Suppressor macrophage treated with lipopolysaccharide for 1 hour (primary cell): ENCODE data around the gene COLEC12.

Experiments used
- DNase-seq, 3 donors: peaks; one replicate each; pipeline ENCODE4 v3.0.0-alpha.2; 2020 to 2022

COLEC12 gene

DNA sequence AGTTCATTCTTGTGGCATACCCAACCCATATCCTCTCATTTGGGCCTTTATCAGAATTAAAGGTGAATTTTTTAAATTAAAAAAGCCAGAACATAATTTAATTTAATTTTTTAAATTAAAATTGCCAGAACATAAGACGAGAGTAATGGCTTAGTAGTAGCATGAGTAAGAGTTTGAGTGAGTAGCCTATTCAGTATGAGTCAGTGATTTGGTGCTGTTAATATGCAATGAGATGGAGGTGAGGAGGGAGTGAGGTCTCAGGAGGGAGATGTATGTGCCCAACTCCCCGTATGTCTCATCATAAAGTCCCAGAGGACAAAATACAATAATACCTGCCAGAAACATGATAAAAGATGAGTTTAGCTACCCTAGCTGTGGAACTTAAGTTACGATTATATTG lies 117.4 kb downstream of the COLEC12 start:
- DNase-seq: no peak

DNA sequence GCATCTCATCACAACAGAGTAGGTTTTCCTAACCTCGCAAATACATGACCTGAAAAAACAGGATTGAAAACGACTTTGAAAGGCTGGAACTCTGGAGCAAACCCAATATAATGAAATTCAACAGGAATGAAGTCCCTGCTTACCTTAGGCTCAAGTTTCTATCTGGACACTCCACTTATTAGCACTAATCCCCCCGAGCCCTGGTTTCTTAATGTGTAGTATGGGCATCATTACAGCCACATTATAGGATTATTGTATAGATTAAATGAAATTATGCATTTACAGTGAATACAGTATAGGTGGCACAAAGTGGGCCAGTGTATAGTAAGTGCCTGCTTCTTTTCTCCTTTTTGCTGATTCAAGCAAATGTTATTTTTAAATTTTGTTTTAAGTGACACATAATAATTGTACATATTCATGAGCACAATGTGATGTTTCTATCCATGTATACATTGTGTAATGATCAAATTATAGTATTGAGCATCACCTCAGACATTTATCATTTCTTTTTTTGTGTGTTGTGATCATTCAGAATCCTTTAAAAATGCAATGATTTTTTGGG lies 118.0 kb downstream of the COLEC12 start:
- DNase-seq: no peak

GRCh38 chr18:379681-380330 lies 120.7 kb downstream of the COLEC12 start:
- peak; percentile 74 to 89 (median 75) for DNase-seq

- DNase-seq: no peak
Observed at GRCh38 chr18:378079-378478, 122.4 kb downstream of the COLEC12 start.

- no peak for DNase-seq
Observed at GRCh38 chr18:377088-377487, 123.4 kb downstream of the COLEC12 start.

DNA sequence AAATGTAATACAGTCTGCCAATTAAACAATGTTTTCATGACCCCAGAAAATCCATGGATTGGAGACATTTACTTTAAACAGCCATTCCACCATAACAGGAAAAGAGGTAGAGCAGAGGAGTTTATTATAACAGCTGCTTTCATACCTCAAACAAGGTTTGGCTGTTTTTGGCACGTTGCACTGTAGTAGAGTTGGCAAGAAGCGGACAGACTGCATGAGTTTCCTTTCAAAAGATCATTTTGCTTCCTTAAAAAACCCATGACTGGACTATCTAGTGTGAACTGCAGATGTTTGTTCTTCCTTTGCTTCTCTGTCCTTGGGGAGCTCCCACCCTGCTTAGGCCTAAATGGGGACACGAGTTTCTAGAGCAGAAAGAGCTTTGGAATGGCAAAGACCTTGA lies 124.2 kb downstream of the COLEC12 start:
- DNase-seq: peak; percentile 39 to 50 (median 48)

GRCh38 chr18:374721-375168 lies 125.8 kb downstream of the COLEC12 start:
- DNase-seq: peak in 1 of 3 donors; percentile 26

- no peak for DNase-seq
Observed at GRCh38 chr18:373780-374179, 126.7 kb downstream of the COLEC12 start.

GRCh38 chr18:371609-371982 lies 128.9 kb downstream of the COLEC12 start:
- DNase-seq: peak in 2 of 3 donors; percentile 26 to 46

GRCh38 chr18:370751-371608 lies 129.5 kb downstream of the COLEC12 start:
- DNase-seq: peak in 2 of 3 donors; percentile 51 to 59

- DNase-seq: peak; percentile 54 to 67 (median 61)
Observed at GRCh38 chr18:369224-370015, 131.1 kb downstream of the COLEC12 start.

DNA sequence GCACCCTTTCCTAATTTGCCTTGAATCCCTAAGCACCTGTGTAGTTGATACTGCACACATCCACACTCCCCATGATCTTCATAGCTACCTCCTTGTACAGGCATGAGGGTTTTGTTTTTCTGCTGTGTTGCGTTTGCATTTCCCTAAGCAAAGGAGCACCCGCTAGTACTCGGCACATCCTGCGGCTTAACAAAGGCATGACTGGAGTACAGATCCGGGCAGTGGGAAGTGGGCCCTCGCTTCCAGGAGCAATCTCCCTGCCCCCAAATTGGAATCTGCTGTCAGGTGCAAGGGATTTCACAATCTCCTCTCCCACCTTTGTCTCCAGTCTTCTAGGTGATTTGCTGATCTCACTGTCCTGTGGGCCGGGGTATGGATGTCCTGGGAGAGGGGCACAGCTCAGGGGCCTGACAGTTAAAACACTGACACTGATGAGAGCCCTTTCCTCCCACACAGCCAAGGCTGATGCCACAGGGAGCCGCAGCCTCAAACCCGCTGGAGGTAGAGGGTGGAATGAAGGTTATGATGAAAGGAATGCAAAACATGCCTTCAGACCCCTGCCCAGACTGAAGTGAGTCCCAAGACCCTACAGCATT lies 133.9 kb downstream of the COLEC12 start:
- no peak for DNase-seq

GRCh38 chr18:365651-366050 lies 134.8 kb downstream of the COLEC12 start:
- DNase-seq: no peak

DNA sequence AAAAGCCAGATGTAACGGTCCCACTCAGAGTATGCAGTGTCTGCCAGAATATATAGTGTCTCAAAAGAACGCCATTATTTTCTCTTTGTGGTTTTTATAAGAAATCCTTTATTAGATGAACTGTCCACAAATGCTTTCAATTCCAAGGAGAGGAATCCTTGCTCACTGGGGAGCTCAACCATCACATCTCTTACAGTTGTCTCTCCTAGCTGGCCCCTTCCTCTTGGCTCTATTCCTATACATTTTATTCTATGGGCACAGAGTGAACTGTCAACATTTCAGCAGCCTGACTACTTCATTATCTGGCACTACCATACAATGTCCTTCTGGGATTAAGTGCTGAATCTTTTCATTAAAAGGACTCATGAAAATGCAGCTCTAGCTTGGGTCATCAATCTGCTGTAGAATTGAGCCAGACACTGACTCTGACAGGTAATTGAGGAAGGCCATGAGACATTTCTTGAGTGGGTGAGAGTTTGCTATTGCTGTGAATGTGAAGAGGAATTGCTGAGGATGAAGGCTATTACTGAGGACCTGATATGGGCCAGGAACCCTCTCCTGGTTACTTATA lies 136.2 kb downstream of the COLEC12 start:
- no peak for DNase-seq

DNA sequence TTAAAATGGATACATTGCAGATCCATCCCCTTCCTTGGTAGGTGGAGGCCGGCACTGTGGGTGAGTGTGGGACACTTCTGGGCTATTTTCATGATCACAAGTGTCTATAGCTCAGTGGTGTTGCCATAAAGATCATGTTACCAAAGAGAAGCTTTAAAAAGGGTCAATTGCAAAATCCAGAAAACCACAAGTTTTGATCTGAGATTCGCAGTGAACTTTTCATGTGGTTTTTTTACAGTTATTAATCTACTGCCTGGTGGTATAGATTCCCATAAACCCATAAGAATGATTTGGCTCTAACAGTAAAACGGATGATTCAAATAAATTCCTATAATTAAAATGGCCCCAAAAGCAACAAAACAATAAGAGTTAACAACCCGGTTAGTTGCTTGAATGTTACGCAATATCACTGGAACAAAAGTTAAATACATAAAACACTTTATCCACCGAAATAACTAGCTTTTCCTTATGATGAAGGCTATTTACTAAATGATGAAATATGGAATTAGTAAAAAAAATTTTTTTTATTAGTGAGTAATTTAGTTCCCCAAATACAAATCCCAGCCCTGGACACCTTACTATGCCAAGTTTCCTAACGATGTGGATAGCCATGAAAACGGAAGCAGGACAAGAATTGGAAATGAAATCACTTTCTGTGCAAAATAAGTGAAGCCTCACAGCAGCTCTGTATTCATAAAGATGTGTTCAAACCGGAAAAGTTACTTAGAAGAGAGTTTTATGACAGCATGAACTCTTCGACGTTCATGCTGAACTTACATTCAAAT lies 137.0 kb downstream of the COLEC12 start:
- DNase-seq: peak; percentile 41 to 59 (median 52)

DNA sequence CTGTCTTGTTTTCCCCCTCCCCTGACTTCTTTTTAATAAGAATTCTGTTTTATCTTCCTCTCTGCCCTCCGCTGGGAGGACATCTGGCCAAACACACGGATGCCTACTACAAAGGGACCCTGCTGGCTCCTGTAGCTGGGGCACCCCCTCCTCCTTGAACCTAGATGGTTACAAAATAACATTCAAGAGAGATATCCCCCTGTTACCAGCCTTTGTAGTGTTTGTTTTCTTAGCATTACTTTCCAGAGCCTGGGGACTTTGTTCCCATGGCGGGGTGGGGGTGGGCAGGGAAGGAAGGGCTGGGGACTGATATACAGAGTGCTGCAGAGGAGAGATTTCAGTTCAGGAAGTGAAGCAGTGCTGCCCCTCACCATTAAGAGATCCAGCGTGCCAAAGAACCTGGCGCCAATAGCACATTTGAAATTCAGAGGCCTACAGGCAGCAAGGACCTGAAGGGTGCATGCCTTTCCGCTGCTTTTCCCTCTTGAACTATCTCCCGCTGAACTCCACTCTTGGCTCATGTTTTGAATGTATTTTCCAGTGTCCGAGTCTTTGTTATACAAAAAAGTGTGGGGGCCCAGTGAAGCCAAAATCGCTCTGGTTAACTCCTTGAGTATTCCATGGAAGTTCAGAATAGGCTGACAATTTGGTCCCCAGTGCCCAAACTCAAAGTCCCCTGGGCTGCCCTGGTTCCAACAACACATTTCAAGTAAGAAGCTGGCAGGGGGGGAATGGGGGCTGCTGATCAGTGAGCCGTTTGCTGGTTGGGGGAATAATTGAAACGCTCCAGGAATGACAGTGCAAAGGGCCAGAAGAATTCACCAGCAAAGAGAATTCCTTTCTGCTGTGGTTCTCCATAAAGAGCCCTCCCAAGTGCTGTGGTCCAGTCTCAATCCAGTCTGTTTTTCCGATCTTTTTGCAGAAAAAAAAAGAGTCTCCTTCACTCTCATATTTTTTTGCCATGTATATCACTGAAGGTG lies 137.9 kb downstream of the COLEC12 start:
- no peak for DNase-seq

GRCh38 chr18:361941-362310 lies 138.6 kb downstream of the COLEC12 start:
- peak; percentile 49 to 53 (median 49) for DNase-seq

GRCh38 chr18:361100-361732 lies 139.3 kb downstream of the COLEC12 start:
- no peak for DNase-seq

DNA sequence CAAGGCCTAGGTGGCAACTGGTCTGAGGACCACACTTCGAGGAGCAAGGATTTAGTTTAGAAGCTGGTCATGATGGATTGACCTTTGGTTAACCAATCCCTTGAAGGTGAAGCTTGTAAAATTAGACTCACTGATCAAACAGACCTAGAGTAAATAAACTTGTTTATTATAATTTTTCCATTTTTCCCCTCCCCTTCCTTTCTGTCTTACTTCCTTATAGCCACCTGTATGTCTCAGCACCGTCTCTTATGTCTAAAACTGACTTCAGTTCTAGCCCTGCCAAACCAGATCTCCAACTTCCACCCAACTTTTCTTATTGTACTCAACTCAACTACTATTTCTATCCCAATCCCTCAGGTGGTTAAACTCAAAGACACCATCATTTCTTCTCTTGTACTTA lies 139.8 kb downstream of the COLEC12 start:
- DNase-seq: no peak

DNA sequence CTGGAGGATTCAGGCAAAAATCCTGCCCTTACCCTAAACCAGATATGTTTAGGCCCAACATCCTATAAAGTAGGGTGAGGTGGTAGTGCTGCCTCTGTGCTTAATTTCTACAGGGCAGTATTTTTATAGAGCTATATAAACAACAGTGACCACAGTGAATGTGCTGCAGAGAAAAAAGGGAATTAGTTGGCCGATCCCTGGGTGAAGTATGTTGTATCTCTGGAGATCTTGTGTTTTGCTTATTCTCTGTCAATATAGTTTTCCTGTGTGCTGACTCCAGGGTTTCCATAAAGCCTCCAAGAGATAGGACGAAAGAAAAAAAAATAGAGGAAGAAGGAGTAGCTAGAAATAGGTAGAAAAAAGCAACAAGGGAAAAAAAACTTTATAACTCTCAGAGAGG lies 143.7 kb downstream of the COLEC12 start:
- no peak for DNase-seq
